GM23248 (cell line): Measurements from ENCODE around the gene ZNF502. TPM values are rescaled to one million over a fixed set of nuclear protein-coding genes. Genes with fewer than 3 reads are reported as not detected.

Source experiments
- DNase-seq: peaks from one replicate; pipeline ENCODE4 v3.0.0-alpha.2; 2015
- H2AFZ ChIP-seq: fragments of 200-600 bp; sonication (generic); 2 replicates; pipeline ENCODE4 v1.6.1; 2016; ENCODE audit warnings: antibody characterized with exemption
- H3F3A ChIP-seq: fragments of 200-600 bp; sonication (generic); 2 replicates; pipeline ENCODE4 v1.6.1; 2016; ENCODE audit warnings: mild to moderate bottlenecking, antibody characterized with exemption, mixed run types; ENCODE audit not compliant: insufficient read depth
- H3K27ac ChIP-seq: fragments of 200-600 bp; sonication (generic); 2 replicates; pipeline ENCODE4 v1.5.1; 2016; ENCODE audit warnings: mild to moderate bottlenecking
- H3K27me3 ChIP-seq: fragments of 200-600 bp; sonication (generic); replicated peaks from 2 replicates; pipeline ENCODE4 v1.6.1; 2016; ENCODE audit warnings: mild to moderate bottlenecking; ENCODE audit not compliant: insufficient read depth
- H3K36me3 ChIP-seq: fragments of 200-600 bp; sonication (generic); 2 replicates; pipeline ENCODE4 v1.6.1; 2016; ENCODE audit warnings: low read depth, mild to moderate bottlenecking
- H3K4me1 ChIP-seq: fragments of 200-600 bp; sonication (generic); 2 replicates; pipeline ENCODE4 v1.6.1; 2016; ENCODE audit warnings: mild to moderate bottlenecking; ENCODE audit not compliant: insufficient read depth
- H3K4me2 ChIP-seq: fragments of 200-600 bp; sonication (generic); one replicate; pipeline ENCODE4 v1.6.1; 2016; ENCODE audit warnings: mild to moderate bottlenecking; ENCODE audit not compliant: unreplicated experiment
- H3K4me3 ChIP-seq: fragments of 200-600 bp; sonication (generic); 2 replicates; pipeline ENCODE4 v1.5.1; 2016; ENCODE audit warnings: mild to moderate bottlenecking
- H3K79me2 ChIP-seq: fragments of 200-600 bp; sonication (generic); 2 replicates; pipeline ENCODE4 v1.6.1; 2016; ENCODE audit warnings: mild to moderate bottlenecking; ENCODE audit not compliant: insufficient read depth
- H3K9ac ChIP-seq: fragments of 200-600 bp; sonication (generic); 2 replicates; pipeline ENCODE4 v1.6.1; 2016; ENCODE audit warnings: mild to moderate bottlenecking
- H3K9me2 ChIP-seq: fragments of 200-600 bp; sonication (generic); 2 replicates; pipeline ENCODE4 v1.6.1; 2016; ENCODE audit warnings: mixed run types, mild to moderate bottlenecking, moderate library complexity; ENCODE audit not compliant: insufficient read depth
- H3K9me3 ChIP-seq: fragments of 200-600 bp; sonication (generic); one replicate; pipeline ENCODE4 v1.6.1; 2017; ENCODE audit warnings: low read depth
- H4K20me1 ChIP-seq: fragments of 200-600 bp; sonication (generic); 2 replicates; pipeline ENCODE4 v1.6.0; 2016; ENCODE audit not compliant: insufficient read depth
- EZH2 ChIP-seq: fragments of 200-600 bp; sonication (generic); IDR thresholded peaks from 2 replicates; pipeline ENCODE4 v1.6.1; 2018; ENCODE audit warnings: antibody characterized with exemption, mild to moderate bottlenecking; ENCODE audit not compliant: insufficient read depth, poor library complexity, severe bottlenecking
- EZH2phosphoT487 ChIP-seq: fragments of 200-600 bp; sonication (generic); IDR thresholded peaks from 2 replicates; pipeline ENCODE4 v1.6.1; 2018; ENCODE audit warnings: antibody characterized with exemption, moderate library complexity, mild to moderate bottlenecking, low read depth; ENCODE audit not compliant: insufficient read depth
- WGBS, 2 experiments: methylation state at CpG; one replicate each; pipeline ENCODE4 v1.1.6; 2015 to 2017; ENCODE audit warnings: low lambda C conversion rate in 2 of 2, low coverage in 1 of 2; ENCODE audit errors: missing lambda C conversion rate in 2 of 2; 5-methylcytosine and 5-hydroxymethylcytosine counted together
- in situ Hi-C: fragments of 300-500 bp; cut with MboI; formaldehyde crosslinking; loops from 2 replicates; pipeline ENCODE4 v1.15.0; 2020
- polyA plus RNA-seq: library from polyadenylated mRNA; unstranded; fragments of >200 nt; fragmentation: Nextera tagmentation; extraction: Ambion mirVana; gene quantifications from 2 replicates; pipeline ENCODE4 v1.2.1, GENCODE V29; 2016
- total RNA-seq: library from RNA; depleted of rRNA; stranded (reverse); fragments of >200 nt; shearing (Covaris generic); gene quantifications from 2 replicates; pipeline ENCODE4 v1.2.3, GENCODE V29; 2014

ZNF502 gene
- total and polyA plus RNA-seq, 2 experiments from 2014 or later = 2.4 to 3.8 TPM

GRCh38 chr3:44729384-44729910, 17.0 kb downstream of the ZNF502 start, which contains the start of gene ZNF501:
TSS of gene ZNF501 (plus strand) at chr3:44729635. CDS start at chr3:44734422, 4,787 bp downstream.
- H3K9me3 ChIP-seq = peaks cover 18% of the 10 kb centered on the region
- 2% methylated on average over 36 to 46 of the region's 46 CpGs for WGBS, 2 experiments

GRCh38 chr3:44734646-44735168, 22.2 kb downstream of the ZNF502 start:
- Histone ChIP-seq H3K9me2 (no peaks in the 10 kb centered on the region), H2AFZ (no peak overlapping the region), H3K79me2 (no peaks in the 10 kb centered on the region), H3K4me1 (no peaks in the 10 kb centered on the region), H3K4me2 (no peak overlapping the region), H3F3A (no peaks in the 10 kb centered on the region), H3K36me3 (peaks cover 45% of the 10 kb centered on the region), H3K9me3 (peaks cover 19% of the 10 kb centered on the region), H3K4me3 (no peak overlapping the region), H3K9ac (no peak overlapping the region), H3K27ac (no peak overlapping the region), H3K27me3 (no peaks in the 10 kb centered on the region), H4K20me1 (no peaks in the 10 kb centered on the region)
- DNase-seq = no peak
- TF ChIP-seq EZH2phosphoT487 = no peak
- no peak for TF ChIP-seq EZH2
- WGBS, 2 experiments = 82 to 87% methylated on average over 3 of the region's 3 CpGs
- in situ Hi-C loops = no loop called here

More at GRCh38 chr3:44729384-44729910, 17.0 kb downstream of the ZNF502 start, which contains the start of gene ZNF501:
- no peaks in the 10 kb centered on the region for H4K20me1 ChIP-seq
- no peaks in the 10 kb centered on the region for H3K79me2 ChIP-seq
- no peaks in the 10 kb centered on the region for H3K9me2 ChIP-seq
- H3K27me3 ChIP-seq = no peaks in the 10 kb centered on the region
- peak within 1 kb of the TSS; percentile 99 for H2AFZ ChIP-seq
- peak within 1 kb of the TSS; percentile 88 for H3K4me3 ChIP-seq
- no peaks in the 10 kb centered on the region for H3K4me1 ChIP-seq
- no peaks in the 10 kb centered on the region for H3F3A ChIP-seq
- peak within 1 kb of the TSS; percentile 67 for H3K4me2 ChIP-seq
- peak within 1 kb of the TSS; percentile 30; the same call in 1 of the 2 replicates for H3K27ac ChIP-seq
- peaks cover 29% of the 10 kb centered on the region for H3K36me3 ChIP-seq
- H3K9ac ChIP-seq = peak within 1 kb of the TSS; percentile 81
- DNase-seq = peak; percentile 91
- no peak for TF ChIP-seq EZH2
- no peak for TF ChIP-seq EZH2phosphoT487
- in situ Hi-C loops = no loop called here

- no peaks in the 10 kb centered on the region for H4K20me1 ChIP-seq
- H3K4me3 ChIP-seq = peak overlapping the region; percentile 99
- H2AFZ ChIP-seq = peak overlapping the region; percentile 98
- H3K9me3 ChIP-seq = no peaks in the 10 kb centered on the region
- in situ Hi-C loops = no loop called here
- H3K9me2 ChIP-seq = no peaks in the 10 kb centered on the region
- peak overlapping the region; percentile 92 for H3K9ac ChIP-seq
- peaks cover 10% of the 10 kb centered on the region; the same call in 1 of the 2 replicates for H3K36me3 ChIP-seq
- 1 to 2% methylated on average over 15 of the region's 15 CpGs for WGBS, 2 experiments
- H3K27me3 ChIP-seq = no peaks in the 10 kb centered on the region
- TF ChIP-seq EZH2phosphoT487 (no peak), EZH2 (no peak)
- H3K4me1 ChIP-seq = no peaks in the 10 kb centered on the region; the same call in none of the 2 replicates
- H3K4me2 ChIP-seq = peak overlapping the region; percentile 94
- H3K27ac ChIP-seq = peak overlapping the region; percentile 58
- H3F3A ChIP-seq = peaks cover 10% of the 10 kb centered on the region; the same call in 1 of the 2 replicates
- peak; percentile 19 for DNase-seq
- H3K79me2 ChIP-seq = peaks cover 89% of the 10 kb centered on the region
Observed at GRCh38 chr3:44761101-44761423, 48.6 kb downstream of the ZNF502 start.

- WGBS, 2 experiments = 4 to 5% methylated on average over 60 to 62 of the region's 64 CpGs
- peaks cover 89% of the 10 kb centered on the region for H3K79me2 ChIP-seq
Observed at GRCh38 chr3:44761424-44762169, 49.1 kb downstream of the ZNF502 start, which contains the start of the genes KIAA1143 and KIF15. TSS of gene KIAA1143 (minus strand) at chr3:44761619. CDS start at chr3:44761602, 17 bp downstream. TSS of gene KIF15 (plus strand) at chr3:44761794. CDS start at chr3:44761866, 72 bp downstream.

More at GRCh38 chr3:44761424-44762169, 49.1 kb downstream of the ZNF502 start, which contains the start of the genes KIAA1143 and KIF15:
- peaks cover 5% of the 10 kb centered on the region; the same call in 1 of the 2 replicates for H3K36me3 ChIP-seq
- no peak for TF ChIP-seq EZH2phosphoT487
- no peak for TF ChIP-seq EZH2
- peak within 1 kb of the TSS; percentile 99 for H3K4me3 ChIP-seq
- no peaks in the 10 kb centered on the region for H4K20me1 ChIP-seq
- H3K27ac ChIP-seq = peak within 1 kb of the TSS; percentile 58
- H3K9me2 ChIP-seq = no peaks in the 10 kb centered on the region
- peak within 1 kb of the TSS; percentile 98 for H2AFZ ChIP-seq
- H3K4me2 ChIP-seq = peak within 1 kb of the TSS; percentile 94
- no peaks in the 10 kb centered on the region; the same call in none of the 2 replicates for H3K4me1 ChIP-seq
- H3K27me3 ChIP-seq = no peaks in the 10 kb centered on the region
- H3F3A ChIP-seq = peaks cover 10% of the 10 kb centered on the region; the same call in 1 of the 2 replicates
- H3K9me3 ChIP-seq = no peaks in the 10 kb centered on the region
- in situ Hi-C loops = no loop called here
- peak within 1 kb of the TSS; percentile 92 for H3K9ac ChIP-seq
- peak; percentile 97 for DNase-seq
